GM21737 (cell line): Measurements from ENCODE around the gene PDE4D.

Experiments
- ATAC-seq: cut with Tn5 transposase; IDR thresholded peaks from one replicate; pipeline ENCODE4 v1.9.1; 2021; ENCODE audit warnings: mild to moderate bottlenecking, moderate library complexity; ENCODE audit not compliant: unreplicated experiment

PDE4D gene

DNA sequence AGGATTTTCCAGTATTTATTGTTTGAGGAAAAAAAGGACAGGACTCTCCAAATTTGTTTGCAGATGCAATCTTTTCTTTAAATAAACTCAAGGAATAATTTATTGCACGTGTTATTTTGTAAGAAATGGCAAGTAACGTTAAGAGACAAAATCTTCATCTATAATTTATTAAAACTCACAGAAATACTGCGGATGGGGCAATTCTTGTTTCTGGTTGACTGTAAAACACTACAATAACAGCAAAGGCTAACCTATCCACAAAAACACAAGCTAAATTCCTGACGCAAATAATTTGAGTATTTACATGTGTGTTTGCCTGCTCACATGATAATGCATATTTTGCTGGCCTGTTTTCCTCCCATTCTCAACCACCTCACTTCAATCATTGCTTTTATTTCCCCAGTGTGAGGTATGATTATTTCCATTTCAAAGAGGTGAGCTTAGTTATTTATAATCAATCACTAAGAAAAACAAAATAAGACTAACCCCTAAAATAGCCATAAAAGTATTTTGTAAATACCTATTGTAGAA lies 619.4 kb downstream of the PDE4D start:
- no peak for ATAC-seq

DNA sequence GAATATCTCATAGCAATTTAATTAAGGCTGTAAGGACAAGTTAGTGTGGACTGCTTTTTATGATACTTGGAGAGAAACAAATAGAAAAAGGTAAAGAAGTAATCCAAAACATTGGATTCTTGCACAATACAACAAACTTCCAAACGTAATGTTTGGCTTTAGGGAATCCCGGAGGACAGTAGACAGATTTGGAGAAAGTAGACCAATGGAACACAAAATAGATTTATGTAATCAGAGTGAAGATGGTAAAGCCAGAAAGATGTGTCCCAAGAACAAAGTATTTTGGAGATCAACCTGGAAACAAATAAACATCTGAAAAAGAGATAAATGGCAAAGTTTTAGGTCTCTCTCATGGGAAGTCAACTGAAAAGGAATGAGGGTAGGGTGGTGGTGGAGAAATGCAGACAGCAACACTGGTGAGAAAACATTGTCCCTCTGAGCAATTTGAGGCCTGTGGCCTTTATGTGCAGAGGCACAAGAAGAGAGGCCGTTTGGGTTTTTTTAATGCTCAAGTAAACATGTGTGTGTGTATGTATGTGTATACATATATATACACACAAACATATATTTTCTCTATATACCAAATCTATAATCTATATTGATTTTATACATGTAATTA lies 620.6 kb downstream of the PDE4D start:
- ATAC-seq, result no peak

- ATAC-seq, result no peak
Measured at GRCh38 chr5:59268756-59269415, 624.6 kb downstream of the PDE4D start.

- ATAC-seq, result no peak
Measured at GRCh38 chr5:59267033-59267432, 626.5 kb downstream of the PDE4D start.

- no peak for ATAC-seq
Measured at GRCh38 chr5:59266410-59266809, 627.1 kb downstream of the PDE4D start.

- no peak for ATAC-seq
Measured at GRCh38 chr5:59264639-59265245, 628.8 kb downstream of the PDE4D start.

DNA sequence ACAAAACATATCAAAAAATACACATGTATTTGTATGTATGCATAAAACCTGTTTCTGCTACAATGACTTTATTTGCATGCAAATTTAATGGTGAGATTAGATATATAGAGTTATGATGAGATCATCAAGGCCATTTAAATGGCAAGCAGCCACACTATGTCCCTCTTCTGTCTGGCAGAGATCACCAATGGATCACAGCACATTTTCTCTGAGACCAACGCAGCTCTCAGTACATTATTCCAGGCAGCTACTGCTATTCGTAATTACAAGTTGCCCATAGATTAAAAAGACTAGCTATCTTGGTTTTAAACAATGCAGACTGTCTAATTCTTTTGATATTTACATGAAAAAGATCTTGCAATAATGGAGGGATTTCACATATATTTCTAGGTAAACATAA lies 629.5 kb downstream of the PDE4D start:
- ATAC-seq, result no peak

DNA sequence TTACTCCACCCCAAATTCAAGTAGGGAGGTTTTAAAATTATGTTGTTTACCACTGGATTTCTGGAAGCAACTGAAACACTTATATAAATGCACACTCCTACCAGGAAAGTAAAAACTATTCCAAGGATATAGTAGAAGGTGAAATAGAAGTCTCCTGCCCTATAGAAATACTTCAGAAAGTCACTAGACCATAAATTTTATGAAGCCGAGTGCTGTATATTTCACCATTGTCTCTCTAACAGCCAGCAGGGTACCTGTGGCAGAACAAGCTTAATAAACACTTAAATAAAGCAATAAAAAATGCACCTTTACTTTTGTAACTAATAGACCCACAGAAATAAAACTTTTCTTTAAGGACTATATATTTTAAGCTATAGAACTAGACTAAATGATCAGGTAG lies 631.6 kb downstream of the PDE4D start:
- ATAC-seq, result no peak

DNA sequence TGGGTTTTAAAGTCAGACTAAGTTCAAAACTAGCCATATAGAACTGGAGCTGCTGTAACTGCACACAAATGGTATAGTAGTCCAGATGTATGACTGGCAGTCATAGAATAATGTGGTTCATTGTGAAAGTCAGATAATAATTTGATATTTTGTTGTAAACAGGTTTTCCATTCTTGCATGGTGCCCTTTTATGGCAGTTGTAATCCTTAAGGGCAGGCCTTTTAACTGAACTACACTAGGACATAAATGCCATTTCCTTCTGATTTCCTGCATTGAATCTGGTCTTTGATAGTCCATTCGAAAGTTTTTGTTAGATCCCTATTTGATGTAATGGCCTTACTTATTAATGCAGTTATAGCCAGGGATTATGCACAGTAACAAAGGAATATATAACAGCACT lies 632.6 kb downstream of the PDE4D start:
- ATAC-seq, result no peak

DNA sequence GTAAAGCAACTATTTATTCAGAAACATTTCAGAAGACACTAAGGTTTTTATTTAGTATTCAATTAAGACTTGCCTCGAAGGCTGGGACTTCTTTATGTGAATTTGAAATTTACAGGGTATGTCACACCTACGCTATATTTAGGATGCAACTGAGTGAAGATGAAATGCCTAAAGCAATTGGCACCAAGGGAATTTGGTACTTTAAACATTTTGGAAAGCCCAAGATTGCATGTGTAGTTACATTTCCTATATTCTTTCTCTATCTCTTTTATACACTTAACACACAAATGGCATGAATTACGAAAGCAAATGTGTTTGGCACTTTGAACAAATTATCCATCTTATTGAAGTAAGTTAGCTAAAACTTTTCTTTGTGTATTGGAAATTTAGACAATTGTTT lies 633.3 kb downstream of the PDE4D start:
- ATAC-seq, result no peak

DNA sequence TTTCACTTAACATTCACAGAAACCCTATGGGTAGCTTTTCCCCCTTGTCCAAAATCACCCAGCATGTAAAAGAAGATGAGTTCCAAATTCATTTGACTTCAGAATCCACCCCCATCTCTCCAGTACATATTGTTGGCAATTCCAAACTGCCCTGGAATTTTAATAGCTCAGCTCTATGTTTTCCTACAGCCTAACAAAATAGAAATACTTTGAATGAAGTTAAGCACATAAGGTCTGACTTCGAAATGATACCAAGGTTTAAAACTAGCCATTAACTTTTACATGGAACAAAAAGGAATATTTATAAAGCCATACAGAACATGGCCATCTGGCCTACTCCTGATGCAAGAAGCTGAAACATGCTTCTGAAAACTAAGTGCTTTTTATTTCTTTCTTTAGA lies 634.3 kb downstream of the PDE4D start:
- no peak for ATAC-seq

- ATAC-seq, result no peak
Measured at GRCh38 chr5:59257488-59258400, 635.8 kb downstream of the PDE4D start.

DNA sequence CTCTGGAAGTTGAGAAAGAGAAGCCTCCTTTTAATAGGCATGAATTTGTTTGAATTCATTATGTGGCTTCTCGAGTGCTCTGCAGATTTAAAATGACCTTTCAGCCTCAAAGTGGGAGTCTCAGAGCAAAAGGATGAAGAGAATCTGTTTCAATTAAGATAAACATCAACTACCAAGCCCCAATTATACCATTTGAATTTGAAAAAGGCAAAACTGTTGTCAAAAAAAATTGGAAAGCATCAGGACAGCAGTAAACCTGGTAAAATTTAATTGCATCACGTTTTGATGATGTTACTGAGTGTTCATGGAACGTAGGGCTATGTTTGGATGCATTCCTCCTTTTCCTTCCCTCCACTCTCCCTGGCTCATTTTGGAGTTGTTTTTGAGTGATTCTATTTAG lies 637.2 kb downstream of the PDE4D start:
- ATAC-seq, result no peak

- no peak for ATAC-seq
Measured at GRCh38 chr5:59254055-59254687, 639.4 kb downstream of the PDE4D start.

GRCh38 chr5:59253625-59254024 lies 639.9 kb downstream of the PDE4D start:
- ATAC-seq, result no peak

GRCh38 chr5:59251627-59252026 lies 641.9 kb downstream of the PDE4D start:
- no peak for ATAC-seq

DNA sequence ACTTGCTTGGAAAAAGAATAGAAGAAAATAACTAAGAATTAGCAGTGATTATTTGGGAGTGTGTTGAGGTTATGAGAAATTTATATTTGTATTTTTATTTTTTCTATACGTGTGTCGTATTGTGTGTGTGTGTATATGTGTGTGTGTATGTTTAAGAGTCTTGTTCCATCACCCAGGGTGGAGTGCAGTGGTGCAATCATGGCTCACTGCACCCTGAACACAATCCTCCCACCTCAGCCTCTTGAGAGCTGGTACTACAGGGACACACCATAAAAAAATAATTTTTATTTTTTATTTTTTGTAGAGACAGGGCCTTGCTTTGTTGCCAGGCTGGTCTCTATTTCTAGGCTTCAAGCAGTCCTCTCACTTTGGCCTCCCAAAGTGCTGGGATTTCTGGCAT lies 643.8 kb downstream of the PDE4D start:
- no peak for ATAC-seq

GRCh38 chr5:59249160-59249559 lies 644.4 kb downstream of the PDE4D start:
- ATAC-seq, result no peak

GRCh38 chr5:59246882-59247281 lies 646.6 kb downstream of the PDE4D start:
- ATAC-seq, result no peak

DNA sequence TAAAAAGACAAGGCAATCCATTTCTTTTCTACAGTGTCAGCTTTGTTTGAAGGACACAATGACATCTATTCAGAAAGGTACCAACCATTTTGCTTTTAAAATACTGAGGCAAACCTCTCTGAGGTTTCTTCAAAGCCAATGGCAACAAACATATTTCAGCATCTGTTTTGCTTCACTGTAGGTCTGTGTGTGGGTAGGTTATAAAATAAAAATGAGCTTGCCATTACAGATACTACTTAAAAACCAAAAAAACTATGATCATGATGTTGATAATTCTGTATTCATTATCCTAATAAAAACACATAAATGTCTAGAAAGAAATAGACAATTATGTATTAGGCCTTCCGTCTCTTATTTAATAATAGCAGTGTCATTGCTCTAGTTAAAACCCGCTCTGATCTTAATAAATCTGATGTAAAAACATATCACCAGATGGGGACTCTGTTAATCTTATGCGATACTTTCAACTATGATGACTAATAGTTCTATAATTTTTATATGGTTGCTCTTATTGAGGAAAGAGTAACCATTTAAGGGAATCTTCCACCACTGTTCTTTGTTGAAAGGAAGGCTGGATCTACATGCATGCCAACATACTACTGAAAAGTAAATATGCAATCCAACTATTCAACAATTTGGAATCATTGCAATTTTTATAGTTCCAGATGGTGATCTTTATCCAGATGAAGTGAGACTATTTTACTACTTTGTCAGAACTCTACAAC lies 647.2 kb downstream of the PDE4D start:
- no peak for ATAC-seq
